T47D (cell line): ENCODE measurements around the gene PTGFRN.

ENCODE experiments used
- DNase-seq, 2 experiments: peaks; one replicate each; pipeline versions ENCODE4 v3.0.0 to v3.0.0-alpha.2; 2011 to 2012; ENCODE audit warnings: low read depth in 1 of 2, low spot score in 1 of 2
- JUND ChIP-seq: IDR thresholded peaks from 2 replicates; pipeline ENCODE4 v1.6.1; 2012; ENCODE audit warnings: low read depth
- in situ Hi-C: cut with HindIII; loops from 2 replicates; pipeline ENCODE4 v1.10.0; 2016; ENCODE audit warnings: low sequenced_read_pairs, low pct_unique_long_range_greater_than_20kb

PTGFRN gene

DNA sequence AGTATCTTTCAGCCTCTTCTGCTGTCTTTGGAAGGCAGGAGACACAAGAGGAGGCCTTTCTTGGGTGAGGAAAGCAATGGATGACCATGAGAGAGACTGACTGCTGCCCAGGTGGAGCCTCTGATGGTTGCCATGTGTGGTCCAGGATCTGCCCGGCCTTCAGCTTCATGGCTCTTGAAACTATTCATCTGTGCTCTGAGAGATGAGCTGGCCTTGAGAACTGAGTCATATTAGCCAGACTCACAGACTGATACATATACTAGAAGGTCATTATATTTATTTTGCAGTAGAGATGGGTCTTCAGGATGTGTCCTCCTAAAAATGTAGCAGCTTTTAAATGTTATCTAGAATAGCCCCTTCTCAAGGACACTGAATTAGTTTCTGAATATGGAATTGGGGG, 33.7 kb downstream of the PTGFRN start:
- in situ Hi-C loops, result no loop called here
- TF ChIP-seq JUND, result no peak

DNA sequence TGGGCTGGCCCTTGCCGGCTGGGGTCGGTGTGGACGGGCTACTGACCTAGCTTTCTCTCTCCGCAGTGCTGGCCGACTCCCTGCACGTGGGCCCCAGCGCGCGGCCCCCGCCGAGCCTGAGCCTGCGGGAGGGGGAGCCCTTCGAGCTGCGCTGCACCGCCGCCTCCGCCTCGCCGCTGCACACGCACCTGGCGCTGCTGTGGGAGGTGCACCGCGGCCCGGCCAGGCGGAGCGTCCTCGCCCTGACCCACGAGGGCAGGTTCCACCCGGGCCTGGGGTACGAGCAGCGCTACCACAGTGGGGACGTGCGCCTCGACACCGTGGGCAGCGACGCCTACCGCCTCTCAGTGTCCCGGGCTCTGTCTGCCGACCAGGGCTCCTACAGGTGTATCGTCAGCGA, 34.9 kb downstream of the PTGFRN start:
- DNase-seq, result no peak
- in situ Hi-C loops, result no loop called here
- TF ChIP-seq JUND, result no peak

More for the DNA sequence above, 33.7 kb downstream of the PTGFRN start:
- no peak for DNase-seq

DNA sequence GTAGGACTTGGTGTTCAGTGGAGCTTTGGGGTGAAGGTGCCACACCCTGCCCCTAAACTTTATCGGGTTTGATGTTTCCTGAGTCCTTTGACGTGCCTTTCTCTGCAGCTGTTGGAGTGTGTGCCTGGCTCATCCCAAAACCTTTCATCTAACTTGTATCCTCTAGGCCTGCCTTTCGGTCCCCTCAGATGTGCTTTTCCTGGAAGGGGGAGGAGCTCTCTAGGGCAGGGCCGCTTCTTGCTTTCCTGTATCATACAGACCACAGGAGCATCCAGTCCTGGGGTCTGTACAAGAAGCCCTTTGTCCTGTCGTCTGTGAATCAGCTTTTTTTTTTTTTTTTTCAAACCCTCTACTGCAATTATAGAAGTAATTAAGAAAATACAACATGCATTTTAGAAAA, 35.7 kb downstream of the PTGFRN start:
- in situ Hi-C loops, result no loop called here
- no peak for TF ChIP-seq JUND

DNA sequence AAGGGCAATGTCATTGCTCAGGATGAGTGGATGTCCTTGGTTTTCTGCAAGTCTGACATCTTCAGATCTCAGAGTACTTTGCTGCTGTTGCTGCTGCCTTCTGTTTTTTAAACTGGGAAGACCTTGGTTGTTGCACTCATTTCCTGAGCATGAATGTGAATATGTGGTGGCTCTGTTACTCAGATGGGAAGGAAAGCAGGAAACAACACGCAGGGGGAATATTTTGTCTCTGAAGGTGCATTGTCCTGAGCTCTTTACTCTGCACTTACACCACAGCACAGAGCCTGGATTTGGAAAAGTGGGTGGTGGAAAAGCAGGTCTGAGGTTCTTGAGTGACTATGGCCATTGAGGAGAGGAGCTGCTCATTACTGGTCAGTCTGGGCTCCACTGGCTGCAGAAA, 36.3 kb downstream of the PTGFRN start:
- TF ChIP-seq JUND, result no peak
- in situ Hi-C loops, result no loop called here
- DNase-seq, result no peak

More for the DNA sequence above, 35.7 kb downstream of the PTGFRN start:
- no peak for DNase-seq

DNA sequence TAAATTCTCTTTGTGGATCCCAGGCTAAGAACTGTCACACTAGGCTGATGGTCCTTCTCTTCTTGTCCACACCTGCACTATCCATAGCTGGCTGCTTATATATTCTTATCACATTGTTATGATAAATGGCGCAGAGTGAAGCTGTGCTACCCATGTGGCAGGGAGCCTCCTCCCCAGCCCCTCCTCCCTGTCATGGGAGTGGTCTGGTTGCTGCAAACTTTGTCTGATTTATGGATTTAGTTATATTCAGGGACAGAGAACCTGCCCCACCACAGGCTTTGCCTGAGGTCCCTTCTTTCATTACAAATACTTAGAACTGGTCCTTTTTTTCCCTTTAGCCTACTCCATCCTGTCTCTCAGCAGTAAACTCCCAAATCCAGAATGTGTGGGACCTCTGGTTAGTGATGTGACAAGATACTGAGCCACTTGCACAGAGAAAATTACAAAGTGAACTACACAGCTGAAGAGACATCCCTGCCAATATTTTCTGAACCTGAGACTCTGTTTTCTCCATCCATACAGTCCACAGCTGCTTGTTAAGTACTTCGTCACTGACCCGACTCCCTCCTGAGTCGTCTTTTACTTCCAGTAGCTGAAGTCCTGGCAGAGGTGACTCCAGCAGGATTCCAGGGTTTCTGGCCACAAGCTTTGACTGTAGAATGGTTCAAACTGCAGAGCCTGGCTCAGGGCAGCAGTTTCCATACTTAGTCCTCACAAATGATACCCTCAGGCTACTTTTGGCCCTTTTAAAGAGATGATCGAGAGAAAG, 37.6 kb downstream of the PTGFRN start:
- TF ChIP-seq JUND, result no peak

DNA sequence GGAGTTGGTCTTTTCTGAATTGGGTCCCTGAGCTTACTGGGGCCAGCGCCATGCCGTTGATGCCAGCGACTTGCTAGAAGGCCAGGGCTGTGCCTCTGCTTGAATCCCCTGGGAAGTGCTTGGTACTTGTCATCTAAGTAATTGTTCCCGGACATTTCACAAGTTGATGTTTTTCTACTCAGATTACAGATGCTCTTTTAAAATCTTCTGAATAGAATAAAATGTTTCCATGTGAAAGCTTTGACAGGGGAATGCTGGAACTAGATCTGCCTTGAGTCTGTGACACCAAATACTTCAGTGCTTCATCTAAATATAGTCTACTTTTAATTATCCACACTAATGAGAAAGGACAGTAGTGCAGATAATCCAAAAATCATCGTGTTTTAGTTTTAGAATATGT, 38.3 kb downstream of the PTGFRN start:
- no peak for DNase-seq
- no peak for TF ChIP-seq JUND
- in situ Hi-C loops, result no loop called here

More for the DNA sequence above, 37.6 kb downstream of the PTGFRN start:
- in situ Hi-C loops, result no loop called here
- DNase-seq, result no peak

DNA sequence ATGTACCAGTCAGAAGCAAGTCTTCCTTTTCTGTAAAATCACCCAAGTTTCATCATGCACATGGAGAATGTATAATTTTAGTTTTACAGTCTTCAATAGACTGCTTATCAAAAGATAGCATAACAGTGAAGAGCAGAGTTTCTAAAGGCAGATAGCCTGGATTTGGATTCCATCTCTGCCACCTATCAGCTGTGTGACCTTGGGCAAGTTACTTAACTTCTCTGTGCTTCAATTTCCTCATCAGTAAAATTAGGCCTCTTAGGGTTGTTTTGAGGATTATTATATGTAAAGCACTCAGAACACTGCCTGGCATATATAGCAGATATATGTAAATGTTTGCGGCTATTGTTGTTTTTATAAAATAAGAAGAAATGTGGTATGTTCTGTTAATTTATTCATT, 38.9 kb downstream of the PTGFRN start:
- no peak for DNase-seq
- in situ Hi-C loops, result no loop called here
- TF ChIP-seq JUND, result no peak

DNA sequence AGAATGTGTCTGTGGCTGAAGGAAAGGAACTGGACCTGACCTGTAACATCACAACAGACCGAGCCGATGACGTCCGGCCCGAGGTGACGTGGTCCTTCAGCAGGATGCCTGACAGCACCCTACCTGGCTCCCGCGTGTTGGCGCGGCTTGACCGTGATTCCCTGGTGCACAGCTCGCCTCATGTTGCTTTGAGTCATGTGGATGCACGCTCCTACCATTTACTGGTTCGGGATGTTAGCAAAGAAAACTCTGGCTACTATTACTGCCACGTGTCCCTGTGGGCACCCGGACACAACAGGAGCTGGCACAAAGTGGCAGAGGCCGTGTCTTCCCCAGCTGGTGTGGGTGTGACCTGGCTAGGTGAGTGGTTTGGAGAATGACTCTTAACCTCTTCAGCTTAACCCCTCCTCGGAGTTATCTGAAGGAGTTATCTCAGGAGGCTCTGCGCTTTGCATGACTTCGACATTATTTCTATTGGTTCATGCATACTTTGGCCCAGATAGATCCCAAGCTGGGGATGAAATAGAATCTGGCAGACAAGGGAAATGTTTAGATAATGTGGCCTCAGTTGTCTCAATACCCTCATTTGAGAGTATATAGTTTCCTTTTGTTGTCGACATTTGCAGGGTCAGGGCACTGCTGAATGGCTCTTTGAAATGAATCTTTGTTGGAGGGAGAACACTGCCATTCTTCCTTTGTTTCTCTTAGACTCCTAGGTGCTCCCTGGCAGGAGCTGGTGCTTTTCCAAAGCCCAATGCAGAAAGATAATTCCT, 39.7 kb downstream of the PTGFRN start:
- no peak for DNase-seq
- in situ Hi-C loops, result no loop called here
- TF ChIP-seq JUND, result no peak

DNA sequence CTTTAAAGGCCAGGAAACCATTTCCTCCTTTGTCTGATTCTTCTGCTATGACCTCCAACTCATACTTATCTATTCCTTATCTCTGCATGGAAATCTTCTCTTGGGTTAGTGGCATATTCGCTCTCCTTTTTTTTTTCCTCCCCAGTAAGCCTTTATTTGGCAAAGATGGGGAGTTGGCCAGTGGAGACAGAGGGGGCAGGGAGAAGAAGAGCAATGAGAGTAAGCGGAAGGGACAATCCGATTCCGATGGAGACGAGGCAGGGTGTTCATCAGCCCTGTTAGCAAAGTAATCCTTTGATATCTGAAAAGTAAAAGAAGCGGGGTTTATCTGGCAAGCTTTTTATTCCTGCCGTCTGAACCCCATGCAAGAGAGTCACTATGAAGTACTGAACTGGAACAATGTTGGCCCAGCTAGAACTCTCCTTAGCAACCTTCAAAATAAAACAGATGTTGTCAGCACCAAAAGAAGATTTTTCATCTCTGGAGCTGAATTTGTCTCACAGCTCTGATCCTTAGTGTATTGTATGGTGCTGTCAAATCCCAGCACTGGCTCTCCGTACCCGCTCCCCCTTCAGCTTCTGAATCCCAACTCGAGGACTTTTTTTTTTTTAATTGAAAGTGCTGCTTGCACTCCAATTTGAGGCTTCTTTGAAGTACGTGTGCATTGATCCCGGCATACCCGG, 40.9 kb downstream of the PTGFRN start:
- DNase-seq, result no peak
- no peak for TF ChIP-seq JUND
- in situ Hi-C loops, result no loop called here

DNA sequence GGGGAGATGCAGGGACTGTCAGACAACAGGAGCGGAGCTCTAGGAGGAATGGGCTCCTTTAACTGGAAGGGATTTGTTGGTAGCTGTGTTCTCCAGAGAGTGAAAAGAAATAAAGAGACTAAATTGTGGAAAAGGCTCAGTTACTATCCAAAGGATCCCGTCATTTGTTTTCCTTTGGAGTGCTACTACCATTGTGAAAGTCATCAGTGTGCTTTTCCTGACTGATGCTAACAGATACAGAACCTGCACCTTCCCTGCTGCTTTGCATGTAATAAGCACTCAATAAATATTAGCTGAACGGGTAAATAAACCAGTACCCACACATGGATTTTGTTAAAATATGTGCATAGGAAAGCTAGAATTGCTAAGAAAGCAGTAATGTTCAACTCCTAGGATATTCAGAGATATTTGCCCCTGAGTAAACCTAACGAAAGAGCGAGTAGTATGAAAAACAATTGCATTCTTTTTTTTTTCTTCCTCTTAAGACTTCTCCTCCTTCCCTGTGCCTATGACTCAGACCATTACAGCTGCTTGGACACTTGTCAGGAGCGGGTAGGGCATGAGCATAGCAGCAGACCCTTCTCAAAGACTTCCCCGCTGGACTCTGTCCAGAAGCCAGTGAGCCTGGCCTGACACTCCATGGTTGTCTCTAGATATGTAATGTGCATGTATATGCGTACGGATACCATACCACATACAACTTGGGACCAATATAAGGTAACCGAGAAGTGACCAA, 41.7 kb downstream of the PTGFRN start:
- TF ChIP-seq JUND, result no peak
- in situ Hi-C loops, result no loop called here
- no peak for DNase-seq

DNA sequence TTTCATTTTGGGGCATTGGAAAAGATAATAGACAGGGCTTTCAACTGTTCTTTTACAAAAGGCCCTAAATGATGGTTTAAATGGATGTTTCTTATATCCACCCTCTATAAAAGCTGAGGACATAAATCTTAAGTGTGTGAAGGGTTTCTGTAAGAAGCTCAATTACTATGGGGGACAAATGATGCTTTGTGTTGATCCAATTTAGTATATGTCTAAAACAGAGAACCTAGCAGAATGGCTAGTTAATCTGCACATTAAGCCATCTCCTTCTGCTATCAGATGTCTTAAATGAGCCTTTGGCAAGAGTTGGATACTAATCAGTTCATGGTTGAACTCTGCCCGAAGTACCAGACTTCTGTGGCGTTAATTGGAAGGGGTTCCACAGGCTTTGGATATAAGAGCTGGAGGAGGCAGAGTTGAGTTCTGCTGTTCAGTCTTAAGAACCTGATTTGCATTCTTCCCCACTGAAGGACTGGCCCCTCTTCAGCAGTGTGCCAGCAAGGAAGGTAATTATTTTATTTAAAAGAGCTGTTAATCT, 43.1 kb downstream of the PTGFRN start:
- DNase-seq, result no peak
- no peak for TF ChIP-seq JUND
- in situ Hi-C loops, result no loop called here

DNA sequence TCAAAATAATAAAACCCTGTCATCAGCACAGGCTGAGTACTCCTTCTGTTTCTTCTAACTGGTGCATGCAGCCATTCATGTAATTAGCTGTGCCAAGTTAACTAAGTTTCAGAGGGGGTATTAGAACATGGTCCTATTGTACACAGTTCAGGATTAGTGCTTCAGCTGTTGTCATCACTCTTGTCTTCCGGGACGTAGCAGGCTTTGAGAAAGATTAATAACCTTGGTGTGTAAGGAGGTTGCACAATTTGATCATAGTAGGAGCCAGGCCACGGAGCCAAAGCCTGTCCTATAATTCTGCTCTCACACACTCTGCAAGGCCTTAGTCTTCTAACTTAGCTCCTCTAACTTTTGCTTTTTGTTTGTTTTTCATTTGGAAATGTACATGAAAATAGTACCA, 44.7 kb downstream of the PTGFRN start:
- DNase-seq, result no peak
- in situ Hi-C loops, result no loop called here
- no peak for TF ChIP-seq JUND
